ENCODE measurements around the gene H1-8.
"Not testable (repeated sequence)": the region's sequence is repeated elsewhere in the genome, so short reads cannot be mapped to it uniquely, and the experiment has no call there.

Gene H1-8, protein sequence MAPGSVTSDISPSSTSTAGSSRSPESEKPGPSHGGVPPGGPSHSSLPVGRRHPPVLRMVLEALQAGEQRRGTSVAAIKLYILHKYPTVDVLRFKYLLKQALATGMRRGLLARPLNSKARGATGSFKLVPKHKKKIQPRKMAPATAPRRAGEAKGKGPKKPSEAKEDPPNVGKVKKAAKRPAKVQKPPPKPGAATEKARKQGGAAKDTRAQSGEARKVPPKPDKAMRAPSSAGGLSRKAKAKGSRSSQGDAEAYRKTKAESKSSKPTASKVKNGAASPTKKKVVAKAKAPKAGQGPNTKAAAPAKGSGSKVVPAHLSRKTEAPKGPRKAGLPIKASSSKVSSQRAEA

GRCh38 chr3:129543156-129543790 is at the start of gene H1-8:
Gene H1-8, plus strand, starts transcription at chr3:129543175. Its CDS starts 44 bp downstream, at chr3:129543219.
- no peak for DNase-seq (ENCODE audit: low read depth in 2 of 2)

DNA sequence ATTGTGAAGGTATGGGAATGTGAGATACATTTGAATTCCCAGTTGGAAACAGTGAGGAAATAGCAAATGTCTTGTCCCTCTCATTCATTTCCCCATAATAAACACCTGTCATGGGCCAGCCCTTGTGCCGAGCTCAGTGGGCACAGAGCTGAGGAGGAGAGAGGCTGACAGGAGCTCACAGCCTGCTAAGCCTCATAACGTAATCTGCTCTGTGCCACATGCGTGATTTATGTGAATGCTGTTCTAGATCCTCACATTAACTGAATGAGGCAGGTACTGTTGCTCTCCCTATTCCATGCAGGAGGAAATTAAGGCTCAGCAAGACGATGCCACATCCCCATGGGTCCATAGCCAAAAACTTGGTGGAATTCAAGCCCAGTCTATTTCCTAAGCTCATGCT is 49.8 kb upstream of the H1-8 start:
- no peak for DNase-seq (ENCODE audit: low read depth in 2 of 2)

- DNase-seq (ENCODE audit: low read depth in 2 of 2): not testable (repeated sequence)
Observed at GRCh38 chr3:129494499-129494898, 48.5 kb upstream of the H1-8 start.

DNA sequence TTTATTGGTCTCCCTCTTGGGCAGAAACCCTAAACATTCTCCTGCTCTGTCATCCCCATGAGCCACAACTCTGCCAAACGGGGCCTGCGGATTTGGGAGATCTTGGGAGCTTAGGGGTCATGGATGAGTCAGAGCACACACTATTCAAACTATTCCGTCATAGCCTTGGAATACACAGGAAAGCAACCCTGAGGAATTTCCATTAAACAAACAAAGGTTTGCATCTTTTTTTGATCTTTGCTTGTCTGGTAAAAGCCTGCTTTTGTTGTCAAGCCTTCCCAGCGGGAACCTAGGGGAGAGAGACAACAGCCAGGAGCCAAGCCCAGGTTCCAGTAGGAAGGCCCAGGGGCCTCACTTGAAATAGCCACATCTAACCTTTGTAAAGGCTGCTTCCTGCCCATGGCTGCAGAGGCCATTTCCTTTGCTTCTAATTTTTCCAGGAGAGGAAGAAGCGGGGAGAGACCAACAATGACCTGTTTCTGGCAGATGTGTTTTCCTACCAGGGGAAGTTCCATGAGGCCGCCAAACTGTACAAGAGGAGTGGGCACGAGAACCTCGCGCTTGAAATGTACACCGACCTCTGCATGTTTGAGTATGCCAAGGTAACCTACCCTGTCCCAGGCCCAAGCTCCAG is 47.9 kb upstream of the H1-8 start:
- not testable (repeated sequence) for DNase-seq (ENCODE audit: low read depth in 2 of 2)

DNA sequence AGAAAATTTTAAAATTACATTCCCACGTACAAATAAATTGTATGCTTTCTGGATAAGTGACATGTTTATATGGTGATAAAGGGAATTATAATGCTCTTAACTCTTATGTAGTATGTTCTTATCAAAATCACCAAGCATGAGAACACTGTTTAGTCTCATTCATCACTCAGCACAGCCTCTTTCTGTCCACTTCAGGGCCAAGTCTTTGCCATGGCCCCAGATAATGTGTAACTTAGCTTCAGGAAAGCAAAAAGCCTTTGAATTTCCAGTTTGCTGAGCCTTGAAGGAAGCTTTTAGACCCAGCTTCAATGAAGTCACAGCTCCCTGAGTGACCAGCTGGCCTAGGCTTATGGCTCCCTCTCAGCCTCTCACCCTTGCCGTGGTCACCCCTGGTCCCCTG is 45.1 kb upstream of the H1-8 start:
- not testable (repeated sequence) for DNase-seq (ENCODE audit: low read depth in 2 of 2)

GRCh38 chr3:129498603-129499488 is 44.1 kb upstream of the H1-8 start:
- DNase-seq (ENCODE audit: low read depth in 2 of 2): not testable (repeated sequence)

DNA sequence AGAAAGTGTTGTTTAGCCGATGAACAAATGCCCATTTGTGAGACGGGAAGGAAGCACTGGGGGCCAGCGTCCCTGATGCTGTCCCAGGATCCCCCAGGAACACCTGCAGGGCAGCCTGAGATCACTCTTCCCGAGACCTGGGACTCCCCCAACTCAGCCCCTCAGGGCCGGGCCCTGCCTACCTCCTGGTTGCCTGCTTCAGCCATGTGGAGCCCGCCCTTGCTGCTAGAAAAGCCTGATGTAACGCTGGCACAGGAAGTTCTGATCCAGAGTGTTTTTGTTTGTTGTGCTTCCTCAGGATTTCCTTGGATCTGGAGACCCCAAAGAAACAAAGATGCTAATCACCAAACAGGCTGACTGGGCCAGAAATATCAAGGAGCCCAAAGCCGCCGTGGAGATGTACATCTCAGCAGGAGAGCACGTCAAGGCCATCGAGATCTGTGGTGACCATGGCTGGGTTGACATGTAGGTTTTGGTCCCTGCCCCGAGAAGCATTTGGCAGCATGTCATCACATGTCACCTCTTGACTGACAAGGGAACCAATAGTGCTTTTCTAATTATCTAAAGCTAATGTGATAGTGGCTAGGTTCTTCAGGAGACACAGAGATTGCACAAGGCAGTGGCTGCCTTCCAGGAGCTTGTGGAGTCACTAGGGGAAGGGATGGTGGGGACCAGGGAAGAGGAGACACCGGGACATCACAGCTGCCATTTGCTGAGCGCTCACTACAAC is 43.2 kb upstream of the H1-8 start:
- not testable (repeated sequence) for DNase-seq (ENCODE audit: low read depth in 2 of 2)

GRCh38 chr3:129500334-129500658 is 42.7 kb upstream of the H1-8 start:
- DNase-seq (ENCODE audit: low read depth in 2 of 2): no peak

- DNase-seq (ENCODE audit: low read depth in 2 of 2): no peak
Observed at GRCh38 chr3:129501630-129502029, 41.3 kb upstream of the H1-8 start.

- DNase-seq (ENCODE audit: low read depth in 2 of 2): no peak
Observed at GRCh38 chr3:129502641-129503408, 40.1 kb upstream of the H1-8 start.

DNA sequence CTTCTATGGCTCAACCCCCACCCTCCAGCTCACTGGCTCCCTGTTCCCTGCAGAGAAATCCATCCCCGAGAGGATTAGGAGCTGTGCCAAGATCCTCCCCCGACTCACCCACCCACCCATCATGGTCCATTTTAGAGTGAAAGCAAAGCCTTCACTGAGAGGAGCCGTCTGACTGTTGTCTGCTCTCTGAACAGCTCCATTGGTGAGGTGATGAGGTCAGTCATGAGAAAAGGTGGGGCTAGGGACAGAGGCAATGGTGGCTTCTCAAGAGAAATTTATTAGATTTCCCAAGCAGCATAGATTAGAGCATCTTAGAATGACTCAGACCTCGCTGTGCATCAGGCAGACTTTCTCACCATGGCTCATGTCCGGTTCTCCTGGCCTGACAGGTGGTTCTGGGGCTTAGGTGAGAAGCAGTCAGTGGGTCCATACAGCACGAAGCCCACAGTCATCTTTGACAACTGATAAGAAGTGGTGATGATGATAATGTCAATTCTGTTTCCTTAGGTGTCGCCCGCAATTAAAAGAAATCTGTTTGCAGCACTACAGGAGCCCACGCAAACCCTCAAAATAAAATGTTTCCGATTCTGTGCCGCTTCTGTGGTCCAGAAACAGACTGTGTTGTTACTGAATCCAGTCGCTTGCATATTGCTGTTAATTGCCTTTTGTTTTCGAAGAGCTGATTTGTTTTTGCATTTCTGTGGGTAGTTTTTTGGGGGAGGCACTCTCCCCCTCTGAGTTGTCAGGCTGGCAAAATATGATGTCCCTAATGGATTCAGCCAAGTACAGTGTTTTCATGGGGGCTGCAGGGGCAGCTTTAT is 39.3 kb upstream of the H1-8 start:
- DNase-seq (ENCODE audit: low read depth in 2 of 2): no peak

- no peak for DNase-seq (ENCODE audit: low read depth in 2 of 2)
Observed at GRCh38 chr3:129504471-129505100, 38.4 kb upstream of the H1-8 start.

DNA sequence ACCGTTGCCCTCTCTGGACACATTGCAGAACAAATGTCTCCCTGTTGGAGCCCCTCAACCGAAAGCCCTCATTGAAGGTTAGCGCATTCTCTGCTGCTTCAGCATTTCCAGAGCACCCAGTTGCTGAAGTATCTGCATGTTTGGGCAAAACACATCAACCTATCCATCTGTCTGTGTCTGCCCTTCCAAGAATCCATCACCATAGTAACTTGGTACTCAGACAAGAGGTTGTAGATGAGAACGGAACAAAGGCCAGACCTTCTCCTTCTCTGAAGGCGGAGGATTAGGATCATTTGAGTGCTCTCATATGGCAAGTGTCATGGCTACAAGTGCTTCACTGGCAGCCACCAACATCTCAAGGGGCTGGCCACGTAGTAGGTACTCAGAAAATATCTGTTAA is 37.6 kb upstream of the H1-8 start:
- DNase-seq (ENCODE audit: low read depth in 2 of 2): no peak

GRCh38 chr3:129506231-129506742 is 36.7 kb upstream of the H1-8 start:
- DNase-seq (ENCODE audit: low read depth in 2 of 2): no peak

- no peak for DNase-seq (ENCODE audit: low read depth in 2 of 2)
Observed at GRCh38 chr3:129507181-129507831, 35.7 kb upstream of the H1-8 start.

DNA sequence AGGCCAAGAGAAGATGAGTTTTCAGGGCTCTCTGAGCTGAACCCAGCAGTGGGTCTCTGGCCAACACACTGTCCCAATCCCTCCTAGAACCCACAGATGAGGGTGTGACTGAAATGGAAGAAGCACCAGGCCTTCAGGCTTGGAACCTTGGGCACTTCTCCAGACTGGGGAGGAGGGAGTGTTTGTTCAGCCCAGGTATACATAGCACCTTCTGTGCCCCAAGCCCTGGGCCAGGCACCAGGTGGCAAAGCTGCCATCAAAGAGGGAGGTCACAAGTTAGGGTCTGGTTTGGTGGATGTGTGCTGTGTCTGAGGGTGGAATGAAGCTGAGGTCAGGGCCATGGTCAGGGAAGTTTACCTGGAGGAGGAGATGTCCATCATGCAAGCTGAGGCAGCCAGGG is 30.4 kb upstream of the H1-8 start:
- no peak for DNase-seq (ENCODE audit: low read depth in 2 of 2)

DNA sequence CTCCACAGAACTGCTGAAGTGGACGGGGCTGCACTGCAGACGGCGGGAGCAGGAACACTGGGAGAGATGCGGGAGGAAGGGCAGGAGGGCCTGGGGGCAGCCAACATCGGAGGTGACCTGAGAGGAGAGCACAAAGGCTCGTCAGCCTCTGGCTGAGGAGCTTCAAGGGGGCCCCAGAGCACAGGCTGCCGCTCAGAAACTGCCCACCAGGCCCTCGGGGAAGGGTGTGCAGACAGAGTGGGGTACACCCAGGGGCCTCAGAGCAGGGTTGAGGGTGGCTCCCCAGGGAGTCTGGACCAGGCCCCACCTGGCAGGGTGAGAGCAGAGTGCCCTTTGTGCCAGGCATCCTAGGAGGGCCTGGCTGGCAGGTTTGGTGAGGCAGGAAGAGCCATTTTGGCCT is 29.3 kb upstream of the H1-8 start:
- no peak for DNase-seq (ENCODE audit: low read depth in 2 of 2)

- no peak for DNase-seq (ENCODE audit: low read depth in 2 of 2)
Observed at GRCh38 chr3:129514110-129514509, 28.9 kb upstream of the H1-8 start.

GRCh38 chr3:129514563-129514962 is 28.4 kb upstream of the H1-8 start:
- DNase-seq (ENCODE audit: low read depth in 2 of 2): no peak
